Esophagus mucosa (tissue), 1 donor: ENCODE results near the gene ZNF763. TPM values are rescaled to one million over a fixed set of nuclear protein-coding genes. Genes with fewer than 3 reads are reported as not detected.
"Not testable (repeated sequence)": the region's sequence is repeated elsewhere in the genome, so short reads cannot be mapped to it uniquely, and the experiment has no call there.

Experiments
- ATAC-seq: fragments of 200-7000 bp; cut with Tn5 transposase; one replicate; pipeline ENCODE4 v1.9.1; 2020
- total RNA-seq: library from RNA; stranded (reverse); gene quantifications from one replicate; pipeline ENCODE4 v1.2.4, GENCODE V29; 2023
- donor health status: DM: yes; HTN: yes; CAD: no.

The ZNF763 gene
- total RNA-seq, 1 donor from 2014 or later: 0.96 TPM

DNA sequence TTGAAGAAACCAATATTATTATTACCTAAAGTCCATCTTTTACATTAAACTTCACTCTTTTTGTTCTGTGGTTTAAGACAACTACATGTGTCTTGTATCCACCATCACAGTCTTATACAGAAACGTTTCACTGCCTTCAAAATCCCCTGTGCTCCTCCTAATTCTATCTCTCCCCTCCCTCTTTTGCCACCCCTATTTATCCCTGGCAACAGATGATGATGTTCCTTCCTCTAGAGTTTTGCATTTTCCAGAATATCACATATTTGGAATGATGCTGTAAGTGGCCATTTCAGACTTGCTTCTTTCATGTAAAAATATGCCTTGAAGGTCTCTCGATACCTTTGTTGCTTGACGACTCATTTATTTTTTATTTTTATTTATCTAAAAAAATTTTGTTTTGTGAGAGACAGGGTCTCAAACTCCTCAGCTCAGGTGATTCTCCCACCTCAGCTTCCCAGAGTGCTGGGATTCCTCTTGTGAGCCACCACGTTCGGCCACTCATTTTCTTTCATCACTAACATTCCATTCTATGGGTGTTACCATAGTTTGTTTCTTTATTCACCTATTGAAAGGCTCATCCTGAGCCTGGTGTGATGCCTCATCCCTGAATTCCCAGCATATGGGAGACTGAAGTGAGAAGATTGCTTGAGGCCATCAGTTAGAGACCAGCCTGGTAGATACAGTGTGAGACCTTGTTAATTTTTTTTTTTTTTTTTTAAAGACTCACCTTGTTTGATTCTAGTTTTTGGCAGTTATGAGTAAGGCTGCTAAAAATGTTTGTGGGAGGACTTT is 8.4 kb downstream of the ZNF763 start:
- no peak for ATAC-seq

DNA sequence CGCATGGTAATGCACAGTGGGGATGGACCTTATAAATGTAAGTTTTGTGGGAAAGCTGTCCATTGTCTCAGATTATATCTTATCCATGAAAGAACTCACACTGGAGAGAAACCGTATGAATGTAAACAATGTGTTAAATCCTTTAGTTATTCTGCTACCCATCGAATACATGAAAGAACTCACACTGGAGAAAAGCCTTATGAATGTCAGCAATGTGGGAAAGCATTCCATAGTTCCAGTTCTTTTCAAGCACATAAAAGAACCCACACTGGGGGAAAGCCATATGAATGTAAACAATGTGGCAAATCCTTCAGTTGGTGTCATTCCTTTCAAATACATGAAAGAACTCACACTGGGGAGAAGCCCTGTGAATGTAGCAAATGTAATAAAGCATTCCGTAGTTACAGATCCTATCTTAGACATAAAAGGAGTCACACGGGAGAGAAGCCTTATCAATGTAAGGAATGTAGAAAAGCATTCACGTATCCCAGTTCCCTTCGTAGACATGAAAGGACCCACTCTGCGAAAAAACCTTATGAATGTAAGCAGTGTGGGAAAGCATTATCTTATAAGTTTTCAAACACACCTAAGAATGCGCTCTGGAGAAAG is 13.8 kb downstream of the ZNF763 start:
- no peak for ATAC-seq

DNA sequence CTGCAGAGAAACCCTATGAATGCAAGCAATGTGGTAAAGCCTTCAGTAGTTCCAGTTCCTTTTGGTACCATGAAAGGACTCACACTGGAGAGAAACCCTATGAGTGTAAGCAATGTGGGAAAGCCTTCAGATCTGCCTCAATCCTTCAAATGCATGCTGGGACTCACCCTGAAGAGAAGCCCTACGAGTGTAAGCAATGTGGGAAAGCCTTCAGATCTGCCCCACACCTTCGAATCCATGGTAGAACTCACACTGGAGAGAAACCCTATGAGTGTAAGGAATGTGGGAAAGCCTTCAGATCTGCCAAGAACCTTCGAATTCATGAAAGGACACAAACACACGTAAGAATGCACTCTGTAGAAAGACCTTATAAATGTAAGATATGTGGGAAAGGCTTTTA is 14.7 kb downstream of the ZNF763 start:
- ATAC-seq: no peak

DNA sequence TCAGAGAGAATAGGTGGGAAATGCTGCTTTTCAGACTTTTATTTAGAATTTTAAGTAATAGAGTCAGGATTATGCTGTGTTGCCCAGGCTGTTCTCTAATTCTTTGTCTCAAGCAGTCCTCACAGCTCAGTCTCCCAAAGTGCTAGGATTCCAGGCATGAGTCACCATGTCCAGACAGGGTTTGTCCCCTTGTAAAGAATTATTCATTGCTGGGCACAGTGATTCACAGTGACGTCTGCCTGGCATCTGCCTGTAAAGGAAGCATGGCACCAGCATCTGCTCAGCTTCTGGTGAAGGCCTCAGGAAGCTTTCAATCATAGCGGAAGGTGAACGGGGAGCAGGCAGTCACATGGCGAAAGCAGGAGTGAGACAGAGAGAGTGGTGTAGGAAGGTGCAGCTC is 17.7 kb downstream of the ZNF763 start:
- ATAC-seq: no peak

DNA sequence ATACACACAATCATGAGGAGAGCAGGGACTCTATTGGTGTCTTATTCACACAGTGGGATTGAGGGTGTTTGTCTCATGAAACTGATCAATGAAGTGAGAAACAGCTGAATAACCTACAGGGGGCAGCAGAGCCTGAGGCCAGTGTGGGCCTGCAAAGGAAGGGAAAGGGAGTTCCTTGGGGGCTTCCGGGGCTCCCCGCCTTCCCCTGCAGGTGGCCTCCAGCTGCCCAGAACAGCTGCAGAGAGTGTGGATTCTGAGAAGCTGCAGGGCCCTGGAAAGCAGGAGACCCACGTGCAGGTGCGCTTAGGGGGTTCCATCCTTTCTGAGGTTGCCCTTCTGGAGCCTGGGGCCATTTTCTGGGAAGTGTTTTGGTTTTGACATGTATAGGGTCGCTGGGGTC is 20.1 kb downstream of the ZNF763 start:
- no peak for ATAC-seq

DNA sequence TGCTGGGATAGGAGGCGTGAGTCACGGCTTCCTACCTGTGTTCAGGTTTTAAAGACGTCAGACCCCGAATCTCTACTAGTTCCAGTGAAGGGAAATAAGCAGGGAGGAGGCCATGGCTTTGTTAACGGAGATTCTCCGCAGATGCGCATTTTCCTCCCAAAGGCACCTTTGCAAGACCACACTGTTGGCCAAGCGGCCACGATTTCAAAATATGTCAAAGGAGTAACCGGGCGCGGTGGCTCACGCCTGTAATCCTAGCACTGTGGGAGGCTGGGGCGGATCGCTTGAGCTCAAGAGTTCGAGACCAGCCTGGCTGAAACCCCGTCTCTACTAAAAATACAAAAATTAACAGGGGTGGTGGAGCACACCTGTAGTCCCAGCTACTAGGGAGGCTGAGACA is 21.9 kb downstream of the ZNF763 start:
- no peak for ATAC-seq

DNA sequence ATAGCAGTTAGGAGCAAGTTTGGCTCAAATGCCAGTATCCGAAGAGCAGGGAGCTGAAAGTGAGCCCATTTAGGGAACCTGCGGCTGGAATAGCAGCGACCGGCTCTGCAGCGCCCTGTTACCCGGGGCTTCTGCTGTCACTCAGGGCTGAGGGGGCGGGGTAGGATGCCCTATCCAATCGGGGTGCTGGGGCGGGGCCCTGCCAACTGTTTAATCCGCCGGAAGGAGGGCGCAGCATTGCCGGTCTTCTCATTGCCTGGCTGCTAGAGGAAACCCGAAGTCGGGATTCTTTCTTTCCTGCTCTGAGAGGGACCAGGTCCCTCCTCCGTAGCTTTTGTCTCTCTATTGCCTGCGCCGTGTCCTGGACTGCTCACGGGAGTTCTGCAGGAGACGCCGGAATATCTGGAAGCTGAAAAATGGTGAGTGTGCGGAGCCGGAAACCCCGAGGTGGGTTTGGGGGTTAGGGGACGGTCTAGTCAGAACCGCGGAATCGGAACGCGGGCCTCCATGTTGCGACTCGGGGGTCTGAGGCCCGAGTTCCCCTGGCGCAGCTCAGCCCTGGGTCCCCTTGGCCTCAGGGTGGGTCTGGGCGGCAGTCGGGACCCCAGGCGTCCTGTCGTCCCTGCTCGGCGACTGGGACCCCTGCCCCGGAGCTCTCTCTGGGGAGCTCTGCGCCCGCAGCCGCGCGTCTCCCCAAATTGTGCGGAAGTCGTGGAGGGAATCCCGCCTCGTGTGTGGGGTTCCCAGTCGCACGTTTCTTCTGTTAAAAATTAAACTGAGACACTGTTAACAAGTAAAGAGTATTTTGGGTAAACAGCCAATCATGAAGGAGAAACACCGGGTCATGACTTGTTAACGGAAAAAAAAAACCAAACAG is 22.8 kb downstream of the ZNF763 start:
- ATAC-seq: peak; percentile 99

DNA sequence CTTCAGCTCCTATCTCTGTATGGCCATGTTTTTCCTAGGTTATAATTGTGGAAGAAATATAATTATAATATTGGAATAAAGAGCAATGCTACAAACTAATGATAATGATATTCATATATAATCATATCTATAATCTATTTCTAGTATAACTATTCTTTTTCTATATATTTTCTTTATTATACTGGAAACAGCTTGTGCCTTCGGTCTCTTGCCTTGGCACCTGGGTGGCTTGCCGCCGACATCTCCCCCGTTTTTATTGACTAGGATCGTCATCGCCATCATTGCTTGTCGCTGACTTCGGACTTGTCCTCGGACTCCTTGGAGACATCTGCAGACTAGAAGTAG is 24.2 kb downstream of the ZNF763 start:
- no peak for ATAC-seq

DNA sequence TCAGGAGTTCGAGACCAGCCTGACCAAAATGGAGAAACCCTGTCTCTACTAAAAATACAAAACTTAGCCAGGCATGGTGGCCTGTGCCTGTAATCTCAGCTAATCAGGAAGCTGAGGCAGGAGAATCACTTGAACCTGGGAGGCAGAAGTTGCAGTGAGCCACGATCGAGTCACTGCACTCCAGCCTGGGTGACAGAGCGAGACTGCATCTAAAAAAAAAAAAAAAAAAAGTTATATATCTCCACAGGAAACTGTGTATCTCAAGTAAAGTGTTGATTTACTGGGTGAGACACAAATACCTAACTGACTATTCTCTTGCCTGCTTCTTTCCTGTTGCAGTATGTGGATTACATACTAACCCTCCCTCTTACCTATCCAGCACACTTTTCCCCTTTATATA is 27.1 kb downstream of the ZNF763 start:
- ATAC-seq: not testable (repeated sequence)

DNA sequence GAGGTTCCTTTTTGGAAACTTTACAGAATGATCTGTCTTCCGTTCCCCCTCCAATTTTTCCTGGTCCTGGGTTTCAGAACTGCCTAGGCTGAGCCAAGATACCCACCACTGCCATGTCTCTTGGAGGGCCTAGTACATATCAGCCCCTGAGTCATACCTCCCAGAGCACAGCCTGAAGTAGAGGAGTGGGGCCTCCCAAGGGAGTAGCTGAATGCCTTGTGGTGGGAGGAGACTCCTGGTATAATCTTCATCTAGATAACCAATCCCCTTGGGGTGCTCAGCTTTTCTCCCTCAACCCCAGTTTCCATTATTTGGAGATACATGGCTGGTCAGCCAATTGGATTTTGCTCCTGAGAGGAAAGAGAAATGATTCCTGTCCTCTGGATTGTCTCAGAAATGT is 30.3 kb downstream of the ZNF763 start:
- peak; percentile 22 for ATAC-seq

DNA sequence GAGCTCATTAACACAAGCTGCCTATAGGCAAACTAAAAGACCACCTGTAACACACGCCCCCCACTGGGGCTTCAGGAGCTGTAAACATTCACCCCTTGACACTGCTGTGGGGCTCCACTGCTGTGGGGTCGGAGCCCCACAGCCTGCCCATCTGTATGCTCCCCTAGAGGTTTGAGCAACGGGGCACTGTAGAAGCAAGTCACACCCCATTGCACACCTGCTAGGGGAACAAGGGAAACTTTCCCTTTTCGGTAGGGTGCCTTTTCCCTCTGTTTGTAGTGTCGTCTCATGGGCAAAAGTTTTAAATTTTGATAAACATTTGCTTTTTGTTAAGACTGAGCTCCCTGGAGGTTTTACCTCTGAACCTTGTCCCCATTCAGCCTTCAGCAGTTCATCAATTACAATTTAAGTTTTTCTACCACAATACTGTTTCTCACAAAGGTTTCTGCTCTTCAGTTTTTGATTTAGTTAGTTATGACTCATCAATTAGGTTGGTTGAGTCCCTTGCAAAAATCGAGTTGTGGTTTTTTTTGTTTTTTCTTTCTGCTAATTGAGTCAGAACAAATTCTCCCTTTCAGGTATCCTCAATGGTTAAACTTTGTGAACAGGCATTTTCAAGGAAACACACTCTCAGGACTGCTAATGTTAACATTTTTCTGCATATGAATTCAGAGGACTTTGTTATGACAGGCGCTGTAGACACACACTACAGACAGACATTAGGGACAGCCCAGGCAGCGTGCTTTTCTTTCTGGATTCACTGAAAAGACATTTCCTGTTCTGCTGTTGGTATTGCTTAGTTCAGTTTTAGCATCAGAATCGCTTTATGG is 35.5 kb downstream of the ZNF763 start:
- no peak for ATAC-seq

DNA sequence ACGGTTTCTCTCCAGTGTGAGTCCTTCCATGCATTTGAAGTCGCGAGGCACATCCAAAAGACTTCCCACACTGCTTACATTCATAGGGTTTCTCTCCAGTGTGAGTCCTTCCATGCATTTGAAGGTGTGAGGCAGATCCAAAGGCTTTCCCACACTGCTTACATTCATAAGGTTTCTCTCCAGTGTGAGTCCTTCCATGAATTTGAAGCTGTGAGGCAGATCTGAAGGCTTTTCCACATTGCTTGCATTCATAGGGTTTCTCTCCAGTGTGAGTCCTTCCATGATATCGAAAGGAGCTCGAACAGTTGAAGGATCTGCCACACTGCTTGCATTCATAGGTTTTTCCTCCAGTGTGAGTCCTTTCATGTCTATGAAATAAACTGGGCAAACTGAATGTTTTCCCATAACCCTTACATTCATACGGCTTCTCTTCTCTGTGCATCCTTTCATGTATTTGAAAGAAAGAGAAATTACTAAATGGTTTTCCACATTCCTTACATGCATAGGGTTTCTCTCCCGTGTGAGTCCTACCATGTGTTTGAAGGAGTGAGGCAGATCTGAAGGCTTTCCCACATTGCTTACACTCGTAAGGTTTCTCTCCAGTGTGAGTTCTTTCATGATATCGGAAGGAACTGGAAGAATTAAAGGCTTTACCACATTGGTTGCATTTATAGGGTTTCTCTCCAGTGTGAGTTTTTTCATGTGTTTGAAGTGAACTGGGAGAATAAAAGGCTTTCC is 50.3 kb downstream of the ZNF763 start:
- no peak for ATAC-seq

DNA sequence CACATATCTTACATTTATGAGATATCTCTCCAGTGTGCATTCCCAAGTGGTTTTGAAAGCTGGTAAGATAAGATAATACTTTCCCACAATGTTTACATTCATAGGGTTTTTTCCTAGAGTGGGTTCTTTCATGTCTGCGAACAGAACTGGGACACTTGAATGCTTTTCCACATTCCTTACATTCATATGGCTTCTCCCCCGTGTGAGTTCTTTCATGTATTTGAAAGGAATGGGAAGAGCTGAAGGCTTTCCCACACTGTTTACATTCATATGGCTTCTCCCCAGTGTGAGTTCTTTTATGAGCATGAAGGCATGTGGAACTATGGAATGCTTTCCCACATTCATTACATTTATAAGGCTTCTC is 50.9 kb downstream of the ZNF763 start:
- ATAC-seq: no peak

Other genes starting within 250 kb of the ZNF763 start
- 8.4 TPM for gene ZNF823, start 226.1 kb upstream of the ZNF763 start, total RNA-seq
- gene ZNF441, start 198.0 kb upstream of the ZNF763 start, total RNA-seq: 2.2 TPM
- 0.20 TPM for gene ZNF491, start 166.5 kb upstream of the ZNF763 start, total RNA-seq
- gene ZNF440, start 150.8 kb upstream of the ZNF763 start, total RNA-seq: 15.4 TPM
- 0.84 TPM for gene ZNF439, start 116.3 kb upstream of the ZNF763 start, total RNA-seq
- gene ZNF69, start 77.3 kb upstream of the ZNF763 start, total RNA-seq: 0.64 TPM
- 5.9 TPM for gene ZNF700, start 39.9 kb upstream of the ZNF763 start, total RNA-seq
- gene ZNF433, start 70.6 kb downstream of the ZNF763 start, total RNA-seq: 4.0 TPM
- gene ZNF878, start 87.9 kb downstream of the ZNF763 start, total RNA-seq: 0.20 TPM
- gene ZNF844, start 99.7 kb downstream of the ZNF763 start, total RNA-seq: 5.6 TPM
- gene ZNF20, start 175.3 kb downstream of the ZNF763 start, total RNA-seq: 1.7 TPM
- gene ZNF625, start 191.7 kb downstream of the ZNF763 start, total RNA-seq: 1.8 TPM
- 2.0 TPM for gene ZNF136, start 198.1 kb downstream of the ZNF763 start, total RNA-seq